GM12878 (cell line): ENCODE measurements around the gene TAF3. TPM values are rescaled to one million over a fixed set of nuclear protein-coding genes. Genes with fewer than 3 reads are reported as not detected.

Experiments used
- BACH1 ChIP-seq: fragments of 450-650 bp; IDR thresholded peaks from 2 replicates; pipeline ENCODE4 v1.6.1; 2017; ENCODE audit warnings: mild to moderate bottlenecking, borderline replicate concordance
- BRCA1 ChIP-seq: IDR thresholded peaks from 2 replicates; pipeline ENCODE4 v1.6.1; 2011; ENCODE audit warnings: low read depth, low read length, improper control_type of control experiment
- CEBPB ChIP-seq, 2 experiments: fragments of 150-350 bp in 1 of 2; IDR thresholded peaks; 2 replicates each; pipeline ENCODE4 v1.6.1; 2012 to 2014; ENCODE audit warnings: low read depth in 2 of 2, low read length in 2 of 2, borderline replicate concordance in 1 of 2, inconsistent platforms in 1 of 2
- DPF2 ChIP-seq: fragments of 450-650 bp; IDR thresholded peaks from 2 replicates; pipeline ENCODE4 v1.6.1; 2017; ENCODE audit warnings: mild to moderate bottlenecking
- EED ChIP-seq: sonication (generic); IDR thresholded peaks from 2 replicates; pipeline ENCODE4 v1.6.1; 2016; ENCODE audit warnings: antibody characterized with exemption, low read depth
- EZH2 ChIP-seq: IDR thresholded peaks from 2 replicates; pipeline ENCODE4 v1.6.1; 2012; ENCODE audit warnings: low read depth, mild to moderate bottlenecking, control low read depth, inconsistent platforms, low read length, borderline replicate concordance; ENCODE audit not compliant: control insufficient read depth
- FOS ChIP-seq: IDR thresholded peaks from 3 replicates; pipeline ENCODE4 v1.6.1; 2011; ENCODE audit warnings: borderline replicate concordance; ENCODE audit not compliant: insufficient read length; ENCODE audit errors: extremely low read depth
- FOXK2 ChIP-seq: fragments of 450-650 bp; IDR thresholded peaks from 2 replicates; pipeline ENCODE4 v1.6.1; 2017; ENCODE audit warnings: mild to moderate bottlenecking, moderate library complexity
- HDAC6 ChIP-seq: fragments of 200-600 bp; sonication (generic); IDR thresholded peaks from one replicate; pipeline ENCODE4 v1.8.0; 2017; ENCODE audit warnings: antibody characterized with exemption; ENCODE audit not compliant: unreplicated experiment
- IKZF2 ChIP-seq, 2 experiments: fragments of 450-650 bp; IDR thresholded peaks; 2 replicates each; pipeline ENCODE4 v1.6.1; 2017; ENCODE audit warnings: mild to moderate bottlenecking in 2 of 2, moderate library complexity in 2 of 2
- NFYA ChIP-seq: IDR thresholded peaks from 2 replicates; pipeline ENCODE4 v1.6.1; 2011; ENCODE audit warnings: low read depth, mild to moderate bottlenecking, low read length, improper control_type of control experiment, borderline replicate concordance
- NR2F1 ChIP-seq: fragments of 450-650 bp; conservative IDR thresholded peaks from 2 replicates; pipeline ENCODE4 v1.6.1; 2017; ENCODE audit warnings: mild to moderate bottlenecking
- PBX3 ChIP-seq: IDR thresholded peaks from 2 replicates; pipeline ENCODE4 v1.6.1; 2011; ENCODE audit warnings: mild to moderate bottlenecking, low read depth, low read length, moderate library complexity; ENCODE audit not compliant: insufficient replicate concordance
- POU2F2 ChIP-seq: IDR thresholded peaks from 3 replicates; pipeline ENCODE4 v1.6.1; 2011; ENCODE audit warnings: low read depth, mild to moderate bottlenecking, low read length, borderline replicate concordance
- RAD51 ChIP-seq: fragments of 450-650 bp; IDR thresholded peaks from 2 replicates; pipeline ENCODE4 v1.6.1; 2016; ENCODE audit warnings: moderate library complexity, mild to moderate bottlenecking, inconsistent platforms
- SMAD1 ChIP-seq: fragments of 450-650 bp; IDR thresholded peaks from 2 replicates; pipeline ENCODE4 v1.6.1; 2018; ENCODE audit warnings: mild to moderate bottlenecking, low read depth; ENCODE audit not compliant: partially characterized antibody
- SREBF2 ChIP-seq: IDR thresholded peaks from 2 replicates; pipeline ENCODE4 v1.6.1; 2012; ENCODE audit warnings: mild to moderate bottlenecking, low read length
- TBL1XR1 ChIP-seq: IDR thresholded peaks from 2 replicates; pipeline ENCODE4 v1.6.1; 2012; ENCODE audit warnings: low read depth, low read length, improper control_type of control experiment
- TCF7 ChIP-seq: IDR thresholded peaks from 2 replicates; pipeline ENCODE4 v1.6.1; 2014; ENCODE audit warnings: antibody characterized with exemption, borderline replicate concordance
- YBX1 ChIP-seq: fragments of 450-650 bp; IDR thresholded peaks from 2 replicates; pipeline ENCODE4 v1.6.1; 2016; ENCODE audit warnings: antibody characterized with exemption
- ZNF24 ChIP-seq: fragments of 450-650 bp; IDR thresholded peaks from 2 replicates; pipeline ENCODE4 v1.6.1; 2017; ENCODE audit warnings: antibody characterized with exemption, mild to moderate bottlenecking
- ZSCAN29 ChIP-seq: fragments of 450-650 bp; IDR thresholded peaks from 2 replicates; pipeline ENCODE4 v1.6.1; 2017; ENCODE audit warnings: mild to moderate bottlenecking, moderate library complexity
- polyA plus RNA-seq, 11 experiments: library from polyadenylated mRNA; depleted of rRNA in 4 of 11; unstranded in 6 of 11; stranded (reverse) in 5 of 11; fragments of >200 nt; fragmentation: Nextera tagmentation in 4 of 11; fragmentation: Illumina TruSeq in 1 of 11; extraction: Ambion mirVana in 4 of 11; extraction: Trizol in 1 of 11; gene quantifications; 1 replicate in 1 of 11; 2 replicates in 10 of 11; pipeline versions ENCODE4 v1.2.1 to v1.2.3, GENCODE V29; 2011 to 2016; ENCODE audit warnings: inconsistent platforms in 2 of 11, missing spikeins in 2 of 11, low read depth in 1 of 11
- total RNA-seq, 4 experiments: library from RNA; depleted of rRNA in 3 of 4; stranded (reverse); fragments of >200 nt in 3 of 4; fragmentation: Illumina TruSeq in 1 of 4; extraction: Trizol in 1 of 4; gene quantifications; 2 replicates each; pipeline versions ENCODE4 v1.2.1 to v1.2.3, GENCODE V29; 2013 to 2021
- TF ChIP-seq, protein P1 (sequence below): IDR thresholded peaks from 2 replicates; pipeline ENCODE4 v1.6.1; 2011; ENCODE audit warnings: low read depth, mild to moderate bottlenecking, low read length, moderate library complexity, borderline replicate concordance; ENCODE audit errors: extremely low read depth

TAF3 gene
- total and polyA plus RNA-seq, 10 of the 15 experiments (the other 5 are each of a cell fraction or from before 2014, with no cell fraction given): 2.0 to 10.1 (median 3.7) TPM

- TF ChIP-seq TCF7 (no peak), SMAD1 (no peak), ZNF24 (no peak), FOXK2 (no peak), FOS (no peak), ZSCAN29 (no peak), YBX1 (no peak), IKZF2 (IDR thresholded peaks at IDR 0.05) (peak in 1 of 2 experiments; percentile 15; a peak in 2 of 4 replicates), SREBF2 (no peak), DPF2 (0 out of 2 replicates have a peak, but pooled peaks have one; percentile 17), RAD51 (no peak), POU2F2 (no peak), PBX3 (peak; percentile 59), HDAC6 (no peak), BACH1 (no peak), CEBPB (IDR thresholded peaks at IDR 0.05; ENCODE audit: borderline replicate concordance in 1 of 2, low read depth in 2 of 2, low read length in 2 of 2) (no peak), TBL1XR1 (no peak), NFYA (no peak), EZH2 (no peak), EED (no peak), BRCA1 (no peak), NR2F1 (peak; percentile 70)
- TF ChIP-seq, protein P1, sequence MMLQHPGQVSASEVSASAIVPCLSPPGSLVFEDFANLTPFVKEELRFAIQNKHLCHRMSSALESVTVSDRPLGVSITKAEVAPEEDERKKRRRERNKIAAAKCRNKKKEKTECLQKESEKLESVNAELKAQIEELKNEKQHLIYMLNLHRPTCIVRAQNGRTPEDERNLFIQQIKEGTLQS: no peak
These were observed 243.2 kb downstream of the TAF3 start (continued) for GRCh38 chr10:8061274-8062211.
